ENCODE measurements around the gene ZNF765. TPM values are rescaled to one million over a fixed set of nuclear protein-coding genes. Genes with fewer than 3 reads are reported as not detected.

ZNF765 gene
- polyA plus RNA-seq, 3 donors = 1.5 to 5.0 (median 3.4) TPM

GRCh38 chr19:53374743-53375142 is 20.2 kb upstream of the ZNF765 start:
- H3K36me3 Mint-ChIP-seq = peaks cover 67 to 86% of the 10 kb centered on the region in 2 donors
- no peaks in the 10 kb centered on the region for H3K79me2 ChIP-seq (ENCODE audit: insufficient read depth, low read length)
- intact Hi-C loops (cut with micrococcal nuclease) = no loop called here
- H3K4me3 Mint-ChIP-seq = no peak overlapping the region
- peaks cover 77% of the 10 kb centered on the region in 2 donors for H3K9me3 ChIP-seq (replicated peaks in 1 of 2; ENCODE audit: control insufficient read depth in 1 of 2, insufficient read depth in 1 of 2, low read length in 2 of 2)
- no peaks in the 10 kb centered on the region for H3K4me1 Mint-ChIP-seq
- WGBS (ENCODE audit: insufficient coverage) = no CpG with 5 or more reads among the region's 1 CpG
- H3K9ac ChIP-seq (ENCODE audit: insufficient read depth, low read length, poor library complexity, severe bottlenecking) = no peak overlapping the region
- TF ChIP-seq CTCF (IDR thresholded peaks at IDR 0.05) = no peak
- H3K27ac Mint-ChIP-seq = no peak overlapping the region
- H3K4me2 ChIP-seq (replicated peaks; ENCODE audit: extremely low read depth, low read length, poor library complexity, severe bottlenecking) = no peak overlapping the region
- DNase-seq = no peak
- H3K27me3 Mint-ChIP-seq (ENCODE audit: low read depth in 3 of 3) = peaks cover 0 to 4% (median 3%) of the 10 kb centered on the region in 3 donors
- H3K4me1 ChIP-seq (ENCODE audit: control insufficient read depth in 1 of 2, insufficient read depth in 2 of 2, low read length in 2 of 2) = no peaks in the 10 kb centered on the region
- H2AFZ ChIP-seq (ENCODE audit: insufficient read depth, low read depth, low read length, poor library complexity, severe bottlenecking) = no peak overlapping the region
- no peak overlapping the region for H3K4me3 ChIP-seq (replicated peaks in 1 of 3; ENCODE audit: low read depth in 2 of 3, low read length in 3 of 3)
- H3K36me3 ChIP-seq (replicated peaks in 1 of 2; ENCODE audit: control insufficient read depth in 1 of 2, insufficient read depth in 2 of 2, low read length in 2 of 2) = peaks cover 32 to 71% of the 10 kb centered on the region in 2 donors
- no peaks in the 10 kb centered on the region for H3K27me3 ChIP-seq (ENCODE audit: control insufficient read depth in 2 of 2, insufficient read depth in 2 of 2, low read length in 2 of 2)
- no peaks in the 10 kb centered on the region for H4K20me1 ChIP-seq (ENCODE audit: insufficient read depth, low read length)
- no peak overlapping the region for H3K27ac ChIP-seq (ENCODE audit: low read depth in 1 of 2, low read length in 2 of 2)
- H3K9me3 Mint-ChIP-seq = peaks cover 48 to 90% (median 77%) of the 10 kb centered on the region in 7 donors

DNA sequence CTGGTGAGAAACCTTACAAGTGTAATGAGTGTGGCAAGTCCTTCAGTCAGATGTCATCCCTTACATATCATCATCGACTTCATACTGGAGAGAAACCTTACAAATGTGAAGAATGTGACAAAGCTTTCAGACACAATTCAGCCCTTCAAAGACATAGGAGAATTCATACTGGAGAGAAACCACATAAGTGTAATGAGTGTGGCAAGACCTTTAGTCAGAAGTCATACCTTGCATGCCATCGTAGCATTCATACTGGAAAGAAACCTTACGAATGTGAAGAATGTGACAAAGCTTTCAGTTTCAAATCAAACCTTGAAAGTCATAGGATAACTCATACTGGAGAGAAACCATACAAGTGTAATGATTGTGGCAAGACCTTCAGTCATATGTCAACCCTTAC is 13.6 kb upstream of the ZNF765 start:
- intact Hi-C loops (cut with micrococcal nuclease) = no loop called here
- H4K20me1 ChIP-seq (ENCODE audit: insufficient read depth, low read length) = no peaks in the 10 kb centered on the region
- H3K27me3 ChIP-seq (ENCODE audit: control insufficient read depth in 2 of 2, insufficient read depth in 2 of 2, low read length in 2 of 2) = no peaks in the 10 kb centered on the region
- no peak overlapping the region for H2AFZ ChIP-seq (ENCODE audit: insufficient read depth, low read depth, low read length, poor library complexity, severe bottlenecking)
- H3K27ac ChIP-seq (ENCODE audit: low read depth in 1 of 2, low read length in 2 of 2) = no peak overlapping the region
- no peak overlapping the region for H3K4me2 ChIP-seq (replicated peaks; ENCODE audit: extremely low read depth, low read length, poor library complexity, severe bottlenecking)
- Mint-ChIP-seq H3K9me3 (peaks cover 65 to 96% (median 90%) of the 10 kb centered on the region in 7 donors), H3K27me3 (ENCODE audit: low read depth in 3 of 3) (no peaks in the 10 kb centered on the region), H3K4me1 (no peaks in the 10 kb centered on the region), H3K36me3 (peaks cover 44 to 55% of the 10 kb centered on the region in 2 donors), H3K4me3 (no peak overlapping the region), H3K27ac (no peak overlapping the region)
- no CpG with 5 or more reads among the region's 3 CpGs for WGBS (ENCODE audit: insufficient coverage)
- H3K9ac ChIP-seq (ENCODE audit: insufficient read depth, low read length, poor library complexity, severe bottlenecking) = no peak overlapping the region
- H3K9me3 ChIP-seq (replicated peaks in 1 of 2; ENCODE audit: control insufficient read depth in 1 of 2, insufficient read depth in 1 of 2, low read length in 2 of 2) = peaks cover 53 to 98% of the 10 kb centered on the region in 2 donors
- H3K79me2 ChIP-seq (ENCODE audit: insufficient read depth, low read length) = no peaks in the 10 kb centered on the region
- H3K36me3 ChIP-seq (replicated peaks in 1 of 2; ENCODE audit: control insufficient read depth in 1 of 2, insufficient read depth in 2 of 2, low read length in 2 of 2) = peaks cover 22 to 55% of the 10 kb centered on the region in 2 donors
- H3K4me3 ChIP-seq (replicated peaks in 1 of 3; ENCODE audit: low read depth in 2 of 3, low read length in 3 of 3) = peak overlapping the region in 1 of 3 experiments; percentile 10
- no peak for TF ChIP-seq CTCF (IDR thresholded peaks at IDR 0.05)
- H3K4me1 ChIP-seq (ENCODE audit: control insufficient read depth in 1 of 2, insufficient read depth in 2 of 2, low read length in 2 of 2) = no peaks in the 10 kb centered on the region
- no peak for DNase-seq

All from CD14-positive monocyte (primary cell).